B cell (primary cell): ENCODE data around the gene SPEG. TPM values are rescaled to one million over a fixed set of nuclear protein-coding genes. Genes with fewer than 3 reads are reported as not detected.

Experiments
- ATAC-seq: fragments of 200-7000 bp; cut with Tn5 transposase; one replicate; pipeline ENCODE4 v1.10.0; 2021; ENCODE audit warnings: low read depth, mild to moderate bottlenecking, moderate number of reproducible peaks, moderate library complexity
- CTCF ChIA-PET: fragments of 350-600 bp; sonication (Branson Sonifier 250); formaldehyde crosslinking; loops from one replicate; lab custom pipeline; 2021; ENCODE audit warnings: antibody characterized with exemption, inconsistent platforms; lab: Charles Lee
- POLR2A ChIA-PET: fragments of 350-600 bp; sonication (Branson Sonifier 250); formaldehyde crosslinking; loops from one replicate; lab custom pipeline; 2021; ENCODE audit warnings: antibody characterized with exemption; lab: Charles Lee
- DNase-seq: peaks from one replicate; pipeline ENCODE4 v3.0.0; 2013
- H2AFZ ChIP-seq: 2 replicates; pipeline ENCODE4 v1.6.1; 2012; ENCODE audit warnings: mild to moderate bottlenecking, low read depth, low read length; ENCODE audit not compliant: insufficient read depth, poor library complexity, severe bottlenecking
- H3K27ac ChIP-seq, 2 donors: 1 replicate in 1 of 2; 2 replicates in 1 of 2; pipeline ENCODE4 v1.5.1; 2012 to 2013; ENCODE audit warnings: low read length in 2 of 2, mild to moderate bottlenecking in 2 of 2, moderate library complexity in 1 of 2
- H3K27me3 ChIP-seq, 4 experiments: fragments of 200-600 bp in 1 of 4; sonication (generic) in 1 of 4; replicated peaks in 1 of 4; 1 replicate in 2 of 4; 2 replicates in 2 of 4; pipeline versions ENCODE4 v1.6.1 to v1.7.0; 2013 to 2016; ENCODE audit warnings: low read length in 3 of 4, mild to moderate bottlenecking in 2 of 4, mixed read lengths in 1 of 4, moderate library complexity in 1 of 4; ENCODE audit not compliant: insufficient read depth in 4 of 4, control insufficient read depth in 3 of 4; ENCODE audit errors: control extremely low read depth in 1 of 4
- H3K36me3 ChIP-seq, 2 experiments: replicated peaks in 1 of 2; 1 replicate in 1 of 2; 2 replicates in 1 of 2; pipeline versions ENCODE4 v1.6.1 to v1.7.1; 2013; ENCODE audit warnings: low read length in 1 of 2; ENCODE audit not compliant: insufficient read depth in 2 of 2, control insufficient read depth in 1 of 2; ENCODE audit errors: control extremely low read depth in 1 of 2, extremely low read depth in 1 of 2
- H3K4me1 ChIP-seq, 2 donors: fragments of 200-600 bp in 1 of 2; sonication (generic) in 1 of 2; 1 replicate in 1 of 2; 2 replicates in 1 of 2; pipeline versions ENCODE4 v1.5.1 to v1.6.1; 2013 to 2017; ENCODE audit warnings: low read length in 2 of 2; ENCODE audit not compliant: control insufficient read depth in 2 of 2, insufficient read depth in 2 of 2
- H3K4me2 ChIP-seq: replicated peaks from 2 replicates; pipeline ENCODE3; 2012; ENCODE audit warnings: mild to moderate bottlenecking, low read depth, low read length; ENCODE audit not compliant: poor library complexity, severe bottlenecking
- H3K4me3 ChIP-seq, 5 experiments: fragments of 200-600 bp in 1 of 5; sonication (generic) in 1 of 5; 1 replicate in 3 of 5; 2 replicates in 2 of 5; pipeline versions ENCODE4 v1.5.1 to v1.7.0; 2011 to 2016; ENCODE audit warnings: low read length in 4 of 5, mild to moderate bottlenecking in 4 of 5, low read depth in 2 of 5, control low read depth in 1 of 5, moderate library complexity in 1 of 5; ENCODE audit not compliant: insufficient read depth in 1 of 5; ENCODE audit errors: control extremely low read depth in 1 of 5, extremely low read depth in 1 of 5
- H3K79me2 ChIP-seq: fragments of 200-600 bp; sonication (generic); one replicate; pipeline ENCODE4 v1.6.0; 2016; ENCODE audit warnings: low read length; ENCODE audit not compliant: control insufficient read depth, insufficient read depth
- H3K9ac ChIP-seq: fragments of 200-600 bp; sonication (generic); 2 replicates; pipeline ENCODE4 v1.6.1; 2017; ENCODE audit warnings: mild to moderate bottlenecking, low read length, moderate library complexity
- H3K9me3 ChIP-seq, 3 donors: one replicate each; pipeline versions ENCODE4 v1.6.1 to v1.7.1; 2013; ENCODE audit warnings: low read length in 2 of 3; ENCODE audit not compliant: control insufficient read depth in 2 of 3, insufficient read depth in 1 of 3; ENCODE audit errors: control extremely low read depth in 1 of 3
- H4K20me1 ChIP-seq: 2 replicates; pipeline ENCODE4 v1.6.0; 2012; ENCODE audit warnings: mild to moderate bottlenecking, low read length; ENCODE audit not compliant: insufficient read depth, control insufficient read depth, poor library complexity, severe bottlenecking
- H3K27ac Mint-ChIP-seq: one replicate; pipeline ENCODE4 v1.8.0; 2021; ENCODE audit warnings: mixed read lengths
- H3K27me3 Mint-ChIP-seq: one replicate; pipeline ENCODE4 v1.8.0; 2021; ENCODE audit warnings: mixed read lengths
- H3K4me1 Mint-ChIP-seq: one replicate; pipeline ENCODE4 v1.8.0; 2021; ENCODE audit warnings: mixed read lengths
- H3K4me3 Mint-ChIP-seq: one replicate; pipeline ENCODE4 v1.8.0; 2021; ENCODE audit warnings: mixed read lengths
- H3K9me3 Mint-ChIP-seq: one replicate; pipeline ENCODE4 v1.8.0; 2022; ENCODE audit warnings: mixed read lengths; ENCODE audit not compliant: insufficient read depth
- CTCF ChIP-seq: fragments of 200-600 bp; IDR thresholded peaks from one replicate; pipeline ENCODE4 v1.8.0; 2022; ENCODE audit warnings: antibody characterized with exemption, mild to moderate bottlenecking
- EZH2 ChIP-seq: IDR thresholded peaks from 2 replicates; pipeline ENCODE4 v1.6.1; 2012; ENCODE audit warnings: borderline replicate concordance, low read depth, mild to moderate bottlenecking, moderate library complexity, low read length; ENCODE audit not compliant: insufficient read depth, poor library complexity, severe bottlenecking
- whole genome bisulfite sequencing: methylation state at CpG from one replicate; pipeline ENCODE4 v1.1.5; 2013; ENCODE audit warnings: missing lambda C conversion rate; ENCODE audit not compliant: insufficient coverage; 5-methylcytosine and 5-hydroxymethylcytosine counted together
- intact Hi-C: fragments of 100-400 bp; cut with micrococcal nuclease; formaldehyde crosslinking; loops from one replicate; pipeline ENCODE4 v1.10.0; 2022
- polyA plus RNA-seq: library from polyadenylated mRNA; depleted of rRNA; stranded (reverse); fragments of >200 nt; gene quantifications from 2 replicates; pipeline ENCODE4 v1.2.3, GENCODE V29; 2012
- total RNA-seq, 2 donors: library from RNA; stranded (reverse); fragments of 120-200 nt in 1 of 2; gene quantifications; 1 replicate in 1 of 2; 2 replicates in 1 of 2; pipeline versions ENCODE4 v1.2.3 to v1.2.4, GENCODE V29; 2013 to 2022

SPEG gene
- total and polyA plus RNA-seq, 2 donors (not counting 1 experiment from before 2014, with no cell fraction given), result 0.03 to 0.74 TPM

GRCh38 chr2:219477815-219478214 is 43.2 kb downstream of the SPEG start:
- no peak overlapping the region for H3K27ac ChIP-seq
- CTCF ChIA-PET, result interaction anchor here (4.1 kb wide), 1 partner anchor 52 kb away, joined by 17 read pairs; no protein-coding TSS in a partner anchor
- WGBS, result 97% methylated on average over 15 of the region's 15 CpGs
- POLR2A ChIA-PET, result no interaction called here
- H3K27ac Mint-ChIP-seq, result no peak overlapping the region
- H3K4me3 Mint-ChIP-seq, result no peak overlapping the region
- H3K4me1 ChIP-seq, result no peaks in the 10 kb centered on the region
- peaks cover 0 to 3% (median 0%) of the 10 kb centered on the region in 3 donors for H3K9me3 ChIP-seq
- H3K27me3 Mint-ChIP-seq, result peaks cover 57% of the 10 kb centered on the region
- intact Hi-C loops, result no loop called here
- no peak overlapping the region for H3K9ac ChIP-seq
- H3K4me1 Mint-ChIP-seq, result peaks cover 4% of the 10 kb centered on the region
- H3K79me2 ChIP-seq, result no peaks in the 10 kb centered on the region
- no peak for ATAC-seq
- no peak for DNase-seq
- no peaks in the 10 kb centered on the region for H4K20me1 ChIP-seq
- H2AFZ ChIP-seq, result no peak overlapping the region
- no peaks in the 10 kb centered on the region for H3K36me3 ChIP-seq
- H3K4me2 ChIP-seq, result no peak overlapping the region
- H3K9me3 Mint-ChIP-seq, result no peaks in the 10 kb centered on the region
- peaks cover 0 to 26% (median 5%) of the 10 kb centered on the region in 4 experiments for H3K27me3 ChIP-seq
- TF ChIP-seq CTCF, result no peak
- H3K4me3 ChIP-seq, result no peak overlapping the region

GRCh38 chr2:219478916-219479315 is 44.3 kb downstream of the SPEG start:
- H3K27ac Mint-ChIP-seq, result no peak overlapping the region
- H3K4me3 ChIP-seq, result no peak overlapping the region
- intact Hi-C loops, result no loop called here
- no peaks in the 10 kb centered on the region for H4K20me1 ChIP-seq
- H3K4me1 Mint-ChIP-seq, result peaks cover 5% of the 10 kb centered on the region
- WGBS, result 82% methylated on average over 8 of the region's 8 CpGs
- H3K9ac ChIP-seq, result no peak overlapping the region
- no peak overlapping the region for H3K27ac ChIP-seq
- H3K4me2 ChIP-seq, result no peak overlapping the region
- no peak overlapping the region for H2AFZ ChIP-seq
- TF ChIP-seq CTCF (no peak), EZH2 (no peak)
- peaks cover 0 to 5% (median 0%) of the 10 kb centered on the region in 3 donors for H3K9me3 ChIP-seq
- POLR2A ChIA-PET, result no interaction called here
- no peaks in the 10 kb centered on the region for H3K9me3 Mint-ChIP-seq
- no peak overlapping the region for H3K4me3 Mint-ChIP-seq
- ATAC-seq, result no peak
- H3K4me1 ChIP-seq, result peaks cover 4% of the 10 kb centered on the region in 2 donors
- no peaks in the 10 kb centered on the region for H3K79me2 ChIP-seq
- CTCF ChIA-PET, result interaction anchor here (4.1 kb wide), 1 partner anchor 51 kb away, joined by 17 read pairs; no protein-coding TSS in a partner anchor
- H3K27me3 ChIP-seq, result peaks cover 0 to 35% (median 8%) of the 10 kb centered on the region in 4 experiments
- no peak for DNase-seq
- H3K27me3 Mint-ChIP-seq, result peaks cover 57% of the 10 kb centered on the region
- no peaks in the 10 kb centered on the region for H3K36me3 ChIP-seq
